GM12872 (cell line): ENCODE results near the gene SLC6A3.

Experiments used
- TF ChIP-seq, protein P1 (sequence below): IDR thresholded peaks from 3 replicates; pipeline ENCODE4 v1.5.1; 2011; ENCODE audit warnings: low read depth, mild to moderate bottlenecking, low read length, moderate library complexity; ENCODE audit not compliant: insufficient read depth

The SLC6A3 gene

DNA sequence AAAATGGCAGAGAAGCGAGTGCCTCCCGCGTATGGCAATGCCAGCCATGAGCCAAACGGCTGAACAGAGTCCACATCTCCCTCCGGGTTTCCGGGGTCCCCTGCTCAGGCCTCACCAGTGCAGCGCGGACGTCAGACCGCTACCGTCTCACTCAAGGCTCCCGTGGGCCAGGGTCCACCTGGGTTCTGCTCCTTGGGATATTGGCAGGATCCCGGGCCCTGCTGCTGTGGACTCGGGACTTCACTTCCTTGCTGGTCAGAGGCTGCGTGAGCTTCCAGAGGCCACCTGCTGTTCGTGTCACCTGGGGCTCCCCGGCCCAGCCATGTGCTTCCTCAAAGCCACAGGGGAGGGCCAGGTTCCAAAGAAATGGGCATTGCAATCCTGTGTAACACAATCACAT lies 61.9 kb downstream of the SLC6A3 start:
- TF ChIP-seq, protein P1, sequence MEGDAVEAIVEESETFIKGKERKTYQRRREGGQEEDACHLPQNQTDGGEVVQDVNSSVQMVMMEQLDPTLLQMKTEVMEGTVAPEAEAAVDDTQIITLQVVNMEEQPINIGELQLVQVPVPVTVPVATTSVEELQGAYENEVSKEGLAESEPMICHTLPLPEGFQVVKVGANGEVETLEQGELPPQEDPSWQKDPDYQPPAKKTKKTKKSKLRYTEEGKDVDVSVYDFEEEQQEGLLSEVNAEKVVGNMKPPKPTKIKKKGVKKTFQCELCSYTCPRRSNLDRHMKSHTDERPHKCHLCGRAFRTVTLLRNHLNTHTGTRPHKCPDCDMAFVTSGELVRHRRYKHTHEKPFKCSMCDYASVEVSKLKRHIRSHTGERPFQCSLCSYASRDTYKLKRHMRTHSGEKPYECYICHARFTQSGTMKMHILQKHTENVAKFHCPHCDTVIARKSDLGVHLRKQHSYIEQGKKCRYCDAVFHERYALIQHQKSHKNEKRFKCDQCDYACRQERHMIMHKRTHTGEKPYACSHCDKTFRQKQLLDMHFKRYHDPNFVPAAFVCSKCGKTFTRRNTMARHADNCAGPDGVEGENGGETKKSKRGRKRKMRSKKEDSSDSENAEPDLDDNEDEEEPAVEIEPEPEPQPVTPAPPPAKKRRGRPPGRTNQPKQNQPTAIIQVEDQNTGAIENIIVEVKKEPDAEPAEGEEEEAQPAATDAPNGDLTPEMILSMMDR, result no peak

DNA sequence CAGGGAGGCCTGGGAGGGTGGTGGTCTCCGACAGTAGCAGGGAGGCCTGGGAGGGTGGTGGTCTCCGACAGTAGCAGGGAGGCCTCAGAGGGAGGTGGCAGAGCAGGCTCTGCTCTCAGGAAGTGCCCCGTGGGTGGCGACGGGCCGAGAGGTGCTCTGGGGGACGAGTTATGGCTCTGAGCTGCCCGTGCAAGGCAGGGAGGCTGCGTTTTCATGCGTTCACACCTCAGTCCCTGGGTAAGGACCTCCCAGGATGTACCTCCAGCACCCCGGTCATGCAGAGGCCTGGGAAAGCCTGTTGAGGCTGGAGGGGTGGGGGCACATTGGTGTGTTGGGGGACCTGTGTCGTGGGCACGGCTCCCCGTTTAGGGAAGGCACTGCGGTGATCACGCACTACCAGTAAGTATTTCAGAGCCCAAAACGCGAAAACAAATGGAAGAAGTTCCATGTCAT lies 63.0 kb downstream of the SLC6A3 start:
- TF ChIP-seq, protein P1, result no peak

DNA sequence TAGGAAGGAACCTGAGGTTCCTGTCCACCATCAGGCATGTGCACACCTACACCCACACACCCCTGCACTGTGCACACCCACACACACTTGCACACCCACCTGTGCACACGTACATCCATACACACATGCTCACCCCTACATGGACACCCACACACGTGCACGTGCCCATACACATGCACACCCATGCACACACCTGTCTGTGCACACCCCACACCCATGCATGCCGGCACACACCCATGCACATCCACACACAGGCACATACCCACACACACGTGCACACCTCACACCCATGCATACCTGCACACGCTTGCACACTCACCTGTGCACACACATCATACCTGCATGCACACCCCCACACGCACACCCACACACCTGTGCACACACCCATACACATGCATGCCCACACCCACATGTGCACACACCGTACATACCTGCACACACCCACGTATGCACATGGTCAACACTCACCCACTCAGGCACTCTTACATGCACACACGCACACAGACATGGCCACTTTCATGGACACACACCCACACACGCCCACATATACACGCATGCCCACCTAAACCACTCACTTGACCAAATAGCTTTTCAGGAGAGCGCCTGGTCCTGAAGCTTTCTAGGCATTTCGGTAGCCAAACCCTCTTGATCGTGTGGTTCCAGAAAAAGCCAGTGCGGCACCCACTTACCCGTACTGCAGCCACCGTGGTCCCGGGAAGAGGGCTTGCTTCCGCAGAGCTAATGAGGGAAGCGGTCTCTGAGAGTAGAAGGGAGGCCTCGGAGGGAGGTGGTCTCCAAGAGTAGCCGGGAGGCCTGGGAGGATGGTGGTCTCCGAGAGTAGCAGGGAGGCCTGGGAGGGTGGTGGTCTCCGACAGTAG lies 63.6 kb downstream of the SLC6A3 start:
- TF ChIP-seq, protein P1, result no peak

DNA sequence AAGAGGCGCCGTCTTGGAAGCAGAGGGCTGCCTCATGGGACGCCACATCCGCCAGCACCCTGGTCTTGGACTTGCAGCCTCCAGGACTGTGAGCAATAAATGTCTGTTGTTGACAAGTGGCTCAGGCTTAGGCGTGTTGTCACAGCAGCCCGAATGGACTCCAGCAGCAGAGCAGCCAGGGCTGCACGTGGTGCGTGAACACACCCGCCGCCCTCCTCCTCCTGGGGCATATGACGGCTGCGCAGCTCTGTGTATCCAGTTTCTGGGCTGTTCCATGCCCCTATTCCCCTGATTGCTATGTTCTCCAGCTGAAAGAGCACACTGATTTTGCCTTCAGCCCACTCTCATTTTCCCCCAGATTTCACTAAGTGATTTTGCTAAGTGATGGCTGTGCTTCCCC lies 64.3 kb downstream of the SLC6A3 start:
- TF ChIP-seq, protein P1, result no peak

DNA sequence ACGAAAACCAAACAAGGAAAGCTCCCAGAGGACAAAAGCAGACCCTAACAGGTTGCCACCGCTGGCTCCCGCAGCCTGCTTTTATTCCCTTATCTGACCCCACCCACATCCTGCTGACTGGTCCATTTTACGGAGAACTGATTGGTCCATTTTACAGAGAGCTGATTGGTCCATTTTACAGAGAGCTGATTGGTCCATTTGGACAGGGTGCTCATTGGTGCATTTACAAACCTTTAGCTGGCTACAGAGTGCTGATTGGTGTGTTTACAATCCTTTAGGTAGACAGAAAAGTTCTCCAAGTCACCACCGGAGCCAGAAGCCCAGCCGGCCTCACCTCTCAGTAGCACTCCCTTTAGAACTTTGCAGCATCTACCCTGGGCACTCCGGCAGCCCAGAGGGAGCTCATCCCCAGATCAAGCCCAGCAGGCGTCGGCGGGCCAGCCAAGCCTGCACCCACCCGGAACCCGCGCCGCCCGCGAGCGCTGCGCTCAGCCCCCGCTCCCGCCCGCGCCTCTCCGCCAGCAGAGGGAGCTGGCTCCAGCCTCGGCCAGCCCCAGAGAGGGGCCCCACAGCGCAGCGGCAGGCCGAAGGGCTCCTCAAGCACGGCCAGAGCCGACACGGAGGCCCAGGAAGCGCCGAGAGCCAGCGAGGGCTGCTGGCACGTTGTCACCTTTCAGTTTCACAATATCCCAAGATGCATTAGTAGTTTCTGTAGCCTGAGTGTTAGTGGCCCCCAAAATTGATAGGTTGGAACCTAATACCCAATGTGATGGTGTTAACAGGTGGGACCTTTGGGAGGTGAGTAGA lies 65.0 kb downstream of the SLC6A3 start:
- TF ChIP-seq, protein P1, result peak; percentile 67; the same call in 2 of the 3 replicates

DNA sequence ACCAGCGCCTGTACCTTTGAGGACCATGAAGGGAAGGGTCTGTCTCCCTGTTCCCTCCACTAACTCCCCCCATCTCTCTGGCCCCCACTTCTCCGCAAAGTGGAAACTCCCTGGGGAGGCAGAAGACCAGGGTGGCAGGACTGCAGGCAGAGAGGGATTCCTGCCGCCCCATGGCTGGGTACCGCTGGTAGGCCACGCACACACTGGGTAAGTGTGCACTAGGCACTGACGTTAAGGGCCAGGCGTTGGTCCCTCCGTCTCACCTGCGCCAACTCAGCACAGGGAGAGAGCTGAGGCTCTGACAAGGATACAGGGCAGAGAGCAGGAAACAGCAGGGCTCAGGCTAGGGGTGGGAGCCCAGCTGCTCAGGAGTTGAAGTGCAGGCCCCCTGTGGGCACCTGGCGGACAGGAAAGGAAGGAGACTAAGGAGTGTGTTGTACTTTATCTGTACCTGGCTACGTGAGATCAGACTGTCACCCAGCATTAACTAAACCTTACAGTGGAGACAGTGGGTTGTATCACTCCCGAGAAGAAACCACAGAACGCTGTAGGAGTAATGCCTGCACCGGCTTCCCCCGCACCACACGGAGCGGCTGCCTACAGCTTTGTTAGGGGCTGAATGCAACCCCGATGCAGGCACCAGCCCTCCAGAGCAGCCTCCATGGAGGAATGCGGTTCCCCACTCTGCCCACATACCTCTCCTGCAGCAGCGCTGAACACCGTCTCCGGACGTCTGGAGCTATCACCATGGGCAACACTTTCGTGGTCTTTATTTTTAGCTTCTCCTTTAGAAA lies 66.2 kb downstream of the SLC6A3 start:
- TF ChIP-seq, protein P1, result no peak
